DOHH2 (cell line): ENCODE data around the gene NOM1.

Experiments used
- H3F3A ChIP-seq: fragments of 200-600 bp; sonication (generic), shearing (Covaris generic); 2 replicates; pipeline ENCODE4 v1.6.0; 2016; ENCODE audit warnings: antibody characterized with exemption, mild to moderate bottlenecking; ENCODE audit not compliant: control insufficient read depth, insufficient read depth
- H3K27ac ChIP-seq: fragments of 200-600 bp; sonication (generic); 2 replicates; pipeline ENCODE4 v1.5.1; 2014; ENCODE audit warnings: low read depth, mild to moderate bottlenecking, low read length, moderate library complexity
- H3K27me3 ChIP-seq: fragments of 200-600 bp; sonication (generic); 2 replicates; pipeline ENCODE4 v1.6.1; 2014; ENCODE audit warnings: mild to moderate bottlenecking, low read length, mixed read lengths; ENCODE audit not compliant: control insufficient read depth
- H3K36me3 ChIP-seq: fragments of 200-600 bp; sonication (generic); 2 replicates; pipeline ENCODE4 v1.6.1; 2014; ENCODE audit warnings: mild to moderate bottlenecking, low read length, moderate library complexity, mixed read lengths; ENCODE audit not compliant: control insufficient read depth
- H3K4me1 ChIP-seq: fragments of 200-600 bp; sonication (generic); 2 replicates; pipeline ENCODE4 v1.6.1; 2014; ENCODE audit warnings: mild to moderate bottlenecking, low read length, mixed read lengths; ENCODE audit not compliant: control insufficient read depth
- H3K4me2 ChIP-seq: fragments of 200-600 bp; sonication (generic); 2 replicates; pipeline ENCODE4 v1.6.0; 2014; ENCODE audit warnings: mild to moderate bottlenecking, low read length, moderate library complexity
- H3K4me3 ChIP-seq: fragments of 200-600 bp; sonication (generic); 2 replicates; pipeline ENCODE4 v1.5.1; 2014; ENCODE audit warnings: mild to moderate bottlenecking, low read length, mixed read lengths
- H3K79me2 ChIP-seq: fragments of 200-600 bp; sonication (generic); 2 replicates; pipeline ENCODE4 v1.6.1; 2014; ENCODE audit warnings: mild to moderate bottlenecking, low read length, mixed read lengths; ENCODE audit not compliant: control insufficient read depth
- H3K9me2 ChIP-seq: fragments of 200-600 bp; sonication (generic); replicated peaks from 2 replicates; pipeline ENCODE4 v1.6.1; 2014; ENCODE audit warnings: mild to moderate bottlenecking, low read length, mixed read lengths; ENCODE audit not compliant: control insufficient read depth
- H3K9me3 ChIP-seq: fragments of 200-600 bp; sonication (generic); 2 replicates; pipeline ENCODE4 v1.6.1; 2014; ENCODE audit warnings: antibody characterized with exemption, low read length, mixed read lengths; ENCODE audit not compliant: control insufficient read depth, insufficient read depth
- H4K20me1 ChIP-seq: fragments of 200-600 bp; sonication (generic); 2 replicates; pipeline ENCODE4 v1.6.0; 2014; ENCODE audit warnings: low read depth, mild to moderate bottlenecking, antibody characterized with exemption, low read length, moderate library complexity; ENCODE audit not compliant: control insufficient read depth, insufficient read depth
- EZH2phosphoT487 ChIP-seq: fragments of 200-600 bp; sonication (generic); IDR thresholded peaks from 2 replicates; pipeline ENCODE4 v1.6.1; 2017; ENCODE audit warnings: borderline replicate concordance, mild to moderate bottlenecking, antibody characterized with exemption, low read length, moderate library complexity, mixed read lengths
- TF ChIP-seq, protein P1 (sequence below): fragments of 200-600 bp; sonication (generic); IDR thresholded peaks from one replicate; pipeline ENCODE4 v1.5.1; 2014; ENCODE audit warnings: antibody characterized with exemption, mild to moderate bottlenecking, low read depth, low read length; ENCODE audit not compliant: poor library complexity, severe bottlenecking

NOM1 gene

GRCh38 chr7:156927571-156928405 is 21.7 kb upstream of the NOM1 start:
- no peaks in the 10 kb centered on the region for H3K9me2 ChIP-seq
- no peaks in the 10 kb centered on the region for H3K36me3 ChIP-seq
- H3K27me3 ChIP-seq = peaks cover 12% of the 10 kb centered on the region
- H4K20me1 ChIP-seq = no peaks in the 10 kb centered on the region
- TF ChIP-seq, protein P1, sequence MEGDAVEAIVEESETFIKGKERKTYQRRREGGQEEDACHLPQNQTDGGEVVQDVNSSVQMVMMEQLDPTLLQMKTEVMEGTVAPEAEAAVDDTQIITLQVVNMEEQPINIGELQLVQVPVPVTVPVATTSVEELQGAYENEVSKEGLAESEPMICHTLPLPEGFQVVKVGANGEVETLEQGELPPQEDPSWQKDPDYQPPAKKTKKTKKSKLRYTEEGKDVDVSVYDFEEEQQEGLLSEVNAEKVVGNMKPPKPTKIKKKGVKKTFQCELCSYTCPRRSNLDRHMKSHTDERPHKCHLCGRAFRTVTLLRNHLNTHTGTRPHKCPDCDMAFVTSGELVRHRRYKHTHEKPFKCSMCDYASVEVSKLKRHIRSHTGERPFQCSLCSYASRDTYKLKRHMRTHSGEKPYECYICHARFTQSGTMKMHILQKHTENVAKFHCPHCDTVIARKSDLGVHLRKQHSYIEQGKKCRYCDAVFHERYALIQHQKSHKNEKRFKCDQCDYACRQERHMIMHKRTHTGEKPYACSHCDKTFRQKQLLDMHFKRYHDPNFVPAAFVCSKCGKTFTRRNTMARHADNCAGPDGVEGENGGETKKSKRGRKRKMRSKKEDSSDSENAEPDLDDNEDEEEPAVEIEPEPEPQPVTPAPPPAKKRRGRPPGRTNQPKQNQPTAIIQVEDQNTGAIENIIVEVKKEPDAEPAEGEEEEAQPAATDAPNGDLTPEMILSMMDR = no peak
- no peak for TF ChIP-seq EZH2phosphoT487
- no peak overlapping the region for H3K4me2 ChIP-seq
- H3K9me3 ChIP-seq = no peaks in the 10 kb centered on the region
- no peaks in the 10 kb centered on the region for H3F3A ChIP-seq
- H3K4me1 ChIP-seq = peaks cover 3% of the 10 kb centered on the region; the same call in 1 of the 2 replicates
- no peak overlapping the region for H3K4me3 ChIP-seq
- no peaks in the 10 kb centered on the region for H3K79me2 ChIP-seq
- H3K27ac ChIP-seq = no peak overlapping the region

GRCh38 chr7:156928406-156928747 is 21.1 kb upstream of the NOM1 start:
- H3K79me2 ChIP-seq = no peaks in the 10 kb centered on the region
- H3K9me2 ChIP-seq = no peaks in the 10 kb centered on the region
- TF ChIP-seq, protein P1 = no peak
- TF ChIP-seq EZH2phosphoT487 = no peak

GRCh38 chr7:156929789-156930539 is 19.5 kb upstream of the NOM1 start:
- no peaks in the 10 kb centered on the region for H3K36me3 ChIP-seq
- H3K79me2 ChIP-seq = no peaks in the 10 kb centered on the region
- H3K4me1 ChIP-seq = peaks cover 3% of the 10 kb centered on the region; the same call in 1 of the 2 replicates
- no peak overlapping the region for H3K27ac ChIP-seq
- no peak overlapping the region for H3K4me2 ChIP-seq
- no peak overlapping the region for H3K4me3 ChIP-seq
- H3K9me2 ChIP-seq = no peaks in the 10 kb centered on the region
- H3K9me3 ChIP-seq = no peaks in the 10 kb centered on the region
- TF ChIP-seq EZH2phosphoT487 = no peak
- TF ChIP-seq, protein P1 = no peak
- peaks cover 12% of the 10 kb centered on the region for H3K27me3 ChIP-seq
- no peaks in the 10 kb centered on the region for H3F3A ChIP-seq
- H4K20me1 ChIP-seq = no peaks in the 10 kb centered on the region

More at GRCh38 chr7:156928406-156928747, 21.1 kb upstream of the NOM1 start:
- H3K27ac ChIP-seq = no peak overlapping the region
- no peaks in the 10 kb centered on the region for H3K9me3 ChIP-seq
- peaks cover 3% of the 10 kb centered on the region; the same call in 1 of the 2 replicates for H3K4me1 ChIP-seq
- H3K36me3 ChIP-seq = no peaks in the 10 kb centered on the region
- peaks cover 12% of the 10 kb centered on the region for H3K27me3 ChIP-seq
- no peak overlapping the region for H3K4me2 ChIP-seq
- no peak overlapping the region for H3K4me3 ChIP-seq
- no peaks in the 10 kb centered on the region for H4K20me1 ChIP-seq
- no peaks in the 10 kb centered on the region for H3F3A ChIP-seq
